Uterus (tissue), 4 donors: ENCODE measurements around the gene MAP3K14. TPM values are rescaled to one million over a fixed set of nuclear protein-coding genes. Genes with fewer than 3 reads are reported as not detected.

Experiments
- DNase-seq, 2 donors: peaks; one replicate each; pipeline ENCODE4 v3.0.0-alpha.2; 2019 to 2020
- H3K27ac ChIP-seq, 2 donors: fragments of 200-600 bp; sonication (generic); 1 replicate in 1 of 2; 2 replicates in 1 of 2; pipeline ENCODE4 v1.5.1; 2016 to 2018
- H3K27me3 ChIP-seq, 2 donors: fragments of 200-600 bp; sonication (generic); one replicate each; pipeline ENCODE4 v1.5.1; 2018 to 2019; ENCODE audit warnings: control low read depth in 1 of 2
- H3K36me3 ChIP-seq, 2 donors: fragments of 200-600 bp; sonication (generic); one replicate each; pipeline ENCODE4 v1.5.1; 2019; ENCODE audit warnings: control low read depth in 1 of 2
- H3K4me1 ChIP-seq, 2 donors: fragments of 200-600 bp; sonication (generic); one replicate each; pipeline ENCODE4 v1.5.1; 2018 to 2019; ENCODE audit warnings: control low read depth in 1 of 2
- H3K4me3 ChIP-seq, 2 donors: fragments of 200-600 bp; sonication (generic); 1 replicate in 1 of 2; 2 replicates in 1 of 2; pipeline ENCODE4 v1.5.1; 2018 to 2019; ENCODE audit warnings: mild to moderate bottlenecking in 1 of 2
- H3K9me3 ChIP-seq, 2 donors: fragments of 200-600 bp; sonication (generic); one replicate each; pipeline ENCODE4 v1.5.1; 2019; ENCODE audit warnings: control low read depth in 1 of 2
- POLR2A ChIP-seq, 2 donors: fragments of 450-650 bp; IDR thresholded peaks; one replicate each; pipeline ENCODE4 v1.6.1; 2016; ENCODE audit warnings: antibody characterized with exemption in 2 of 2, mild to moderate bottlenecking in 1 of 2, moderate library complexity in 1 of 2
- intact Hi-C: fragments of 100-400 bp; cut with DNase I; formaldehyde crosslinking; loops from one replicate; pipeline ENCODE4 v1.15.1; 2023; ENCODE audit warnings: low total_unique reads
- total RNA-seq, 4 donors: library from RNA; depleted of rRNA in 3 of 4; stranded (reverse); fragments of >200 nt in 3 of 4; gene quantifications; one replicate each; pipeline versions ENCODE4 v1.1.0 to v1.2.4, GENCODE V29; 2014 to 2023
- TF ChIP-seq, protein P1 (sequence below), 4 experiments: fragments of 200-600 bp in 2 of 4; fragments of 450-650 bp in 2 of 4; sonication (generic) in 2 of 4; IDR thresholded peaks; one replicate each; pipeline ENCODE4 v1.5.1; 2016 to 2019; ENCODE audit warnings: antibody characterized with exemption in 4 of 4, mild to moderate bottlenecking in 2 of 4, moderate library complexity in 1 of 4
- donor health status: DM: yes; HTN: yes; CAD: no.

The MAP3K14 gene
- total RNA-seq, 4 donors from 2014 or later = 1.0 to 22.1 (median 4.9) TPM

DNA sequence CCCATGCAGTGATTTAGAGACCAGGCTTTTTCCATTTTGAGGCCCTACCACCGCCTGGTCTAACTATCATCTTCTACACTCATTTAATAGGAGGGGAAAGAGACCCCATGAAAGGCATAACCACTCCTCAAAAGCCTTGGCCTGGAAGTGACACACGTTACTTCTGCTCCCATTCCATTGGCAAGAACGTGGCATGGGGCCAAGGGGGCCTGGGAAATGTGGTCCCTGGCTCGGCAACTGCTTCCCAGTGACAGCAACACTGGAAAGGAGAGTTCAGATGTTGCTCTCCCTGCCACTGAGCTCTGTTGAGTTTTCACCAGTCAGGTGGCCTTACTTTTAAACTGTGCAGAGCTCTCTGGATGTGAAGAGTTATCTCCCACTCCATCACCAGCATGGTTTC is 45.2 kb upstream of the MAP3K14 start:
- intact Hi-C loops = no loop called here
- no peaks in the 10 kb centered on the region for H3K9me3 ChIP-seq
- no peak for DNase-seq
- H3K36me3 ChIP-seq = no peaks in the 10 kb centered on the region
- no peak overlapping the region for H3K27ac ChIP-seq
- TF ChIP-seq, protein P1, sequence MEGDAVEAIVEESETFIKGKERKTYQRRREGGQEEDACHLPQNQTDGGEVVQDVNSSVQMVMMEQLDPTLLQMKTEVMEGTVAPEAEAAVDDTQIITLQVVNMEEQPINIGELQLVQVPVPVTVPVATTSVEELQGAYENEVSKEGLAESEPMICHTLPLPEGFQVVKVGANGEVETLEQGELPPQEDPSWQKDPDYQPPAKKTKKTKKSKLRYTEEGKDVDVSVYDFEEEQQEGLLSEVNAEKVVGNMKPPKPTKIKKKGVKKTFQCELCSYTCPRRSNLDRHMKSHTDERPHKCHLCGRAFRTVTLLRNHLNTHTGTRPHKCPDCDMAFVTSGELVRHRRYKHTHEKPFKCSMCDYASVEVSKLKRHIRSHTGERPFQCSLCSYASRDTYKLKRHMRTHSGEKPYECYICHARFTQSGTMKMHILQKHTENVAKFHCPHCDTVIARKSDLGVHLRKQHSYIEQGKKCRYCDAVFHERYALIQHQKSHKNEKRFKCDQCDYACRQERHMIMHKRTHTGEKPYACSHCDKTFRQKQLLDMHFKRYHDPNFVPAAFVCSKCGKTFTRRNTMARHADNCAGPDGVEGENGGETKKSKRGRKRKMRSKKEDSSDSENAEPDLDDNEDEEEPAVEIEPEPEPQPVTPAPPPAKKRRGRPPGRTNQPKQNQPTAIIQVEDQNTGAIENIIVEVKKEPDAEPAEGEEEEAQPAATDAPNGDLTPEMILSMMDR (IDR thresholded peaks at IDR 0.05) = no peak
- no peak for TF ChIP-seq POLR2A (IDR thresholded peaks at IDR 0.05)
- no peak overlapping the region for H3K4me3 ChIP-seq
- no peaks in the 10 kb centered on the region for H3K4me1 ChIP-seq
- no peaks in the 10 kb centered on the region for H3K27me3 ChIP-seq

DNA sequence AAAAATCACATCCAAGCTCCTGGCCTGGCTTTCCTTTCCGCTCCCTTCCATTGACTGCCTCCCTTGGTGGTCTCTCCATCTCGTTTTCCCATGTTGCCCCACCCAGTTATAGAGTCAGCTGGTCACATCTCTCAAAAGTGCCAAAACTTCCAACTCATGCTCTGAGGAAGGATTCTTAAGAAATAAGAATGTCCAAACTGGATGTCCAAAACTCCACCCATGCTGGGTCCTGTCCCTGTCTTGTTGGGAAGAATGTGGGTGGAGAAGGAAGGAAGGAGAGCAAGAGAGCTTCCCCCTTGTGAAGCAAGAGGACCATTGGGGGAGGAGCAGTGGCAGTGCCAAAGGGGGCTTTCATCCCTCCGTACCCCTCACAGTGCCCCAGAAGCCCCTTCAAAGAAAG is 44.6 kb upstream of the MAP3K14 start:
- Histone ChIP-seq H3K9me3 (no peaks in the 10 kb centered on the region), H3K36me3 (no peaks in the 10 kb centered on the region), H3K27me3 (no peaks in the 10 kb centered on the region), H3K27ac (no peak overlapping the region), H3K4me3 (no peak overlapping the region), H3K4me1 (no peaks in the 10 kb centered on the region)
- DNase-seq = no peak
- intact Hi-C loops = no loop called here
- TF ChIP-seq POLR2A (IDR thresholded peaks at IDR 0.05) = no peak
- TF ChIP-seq, protein P1 (IDR thresholded peaks at IDR 0.05) = no peak

DNA sequence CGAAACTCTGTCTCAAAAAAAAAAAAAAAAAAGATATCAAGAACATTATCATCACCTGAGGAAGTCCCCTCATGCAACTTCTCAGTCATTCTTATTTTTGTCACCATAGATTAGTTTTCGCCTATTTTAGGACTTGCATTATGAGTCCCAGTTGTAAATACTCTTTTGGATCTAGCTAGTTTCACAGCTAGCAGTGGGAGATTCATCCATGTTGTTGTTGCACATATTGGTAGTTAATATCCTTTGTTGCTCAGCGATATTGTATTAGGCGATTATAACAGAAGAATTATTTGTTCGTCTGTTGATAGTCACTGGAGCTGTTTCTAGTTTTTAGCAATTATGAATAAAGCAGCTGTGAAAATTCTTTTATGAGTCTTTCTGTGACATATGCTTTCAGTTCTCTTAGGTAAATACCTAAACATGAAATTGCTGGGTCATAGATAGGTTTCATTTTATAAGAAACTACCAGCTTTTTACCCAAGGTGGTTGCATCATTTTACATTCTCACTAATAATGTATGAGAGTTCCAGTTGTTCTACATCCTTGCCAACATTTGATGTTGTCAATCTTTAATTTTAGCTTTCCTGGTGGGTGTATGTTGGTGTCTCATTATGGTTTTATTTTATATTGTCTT is 40.7 kb upstream of the MAP3K14 start:
- intact Hi-C loops = no loop called here
- Histone ChIP-seq H3K4me1 (no peaks in the 10 kb centered on the region), H3K36me3 (no peaks in the 10 kb centered on the region)

DNA sequence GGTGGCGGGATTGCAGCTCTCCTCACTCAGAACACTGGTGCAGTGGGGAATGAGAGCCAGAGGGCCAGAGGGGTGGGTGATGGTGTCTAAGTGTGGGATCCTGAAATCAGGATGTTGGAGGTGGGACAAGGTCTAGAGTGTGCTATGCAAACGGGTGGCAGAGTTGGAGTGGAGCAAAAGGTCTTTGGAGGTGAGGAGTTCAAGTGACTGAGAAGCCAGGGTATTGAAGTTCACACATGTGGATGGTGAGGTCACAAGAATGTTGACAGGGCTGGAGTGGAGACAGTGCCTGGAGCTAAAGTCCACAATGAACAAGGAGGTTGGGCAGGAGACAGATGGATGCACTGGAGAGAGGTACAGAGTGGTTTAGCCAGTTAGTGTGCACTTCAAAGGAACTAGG is 38.3 kb upstream of the MAP3K14 start:
- DNase-seq = no peak
- intact Hi-C loops = no loop called here
- H3K36me3 ChIP-seq = no peaks in the 10 kb centered on the region
- H3K9me3 ChIP-seq = no peaks in the 10 kb centered on the region
- TF ChIP-seq POLR2A (IDR thresholded peaks at IDR 0.05) = no peak
- TF ChIP-seq, protein P1 (IDR thresholded peaks at IDR 0.05) = no peak
- no peaks in the 10 kb centered on the region for H3K4me1 ChIP-seq
- no peak overlapping the region for H3K4me3 ChIP-seq
- H3K27me3 ChIP-seq = no peaks in the 10 kb centered on the region
- no peak overlapping the region for H3K27ac ChIP-seq

More for the DNA sequence above, 40.7 kb upstream of the MAP3K14 start:
- Histone ChIP-seq H3K27me3 (no peaks in the 10 kb centered on the region), H3K4me3 (no peak overlapping the region), H3K9me3 (no peaks in the 10 kb centered on the region), H3K27ac (no peak overlapping the region)
- TF ChIP-seq, protein P1 (IDR thresholded peaks at IDR 0.05) = no peak
- TF ChIP-seq POLR2A (IDR thresholded peaks at IDR 0.05) = no peak
- DNase-seq = no peak

DNA sequence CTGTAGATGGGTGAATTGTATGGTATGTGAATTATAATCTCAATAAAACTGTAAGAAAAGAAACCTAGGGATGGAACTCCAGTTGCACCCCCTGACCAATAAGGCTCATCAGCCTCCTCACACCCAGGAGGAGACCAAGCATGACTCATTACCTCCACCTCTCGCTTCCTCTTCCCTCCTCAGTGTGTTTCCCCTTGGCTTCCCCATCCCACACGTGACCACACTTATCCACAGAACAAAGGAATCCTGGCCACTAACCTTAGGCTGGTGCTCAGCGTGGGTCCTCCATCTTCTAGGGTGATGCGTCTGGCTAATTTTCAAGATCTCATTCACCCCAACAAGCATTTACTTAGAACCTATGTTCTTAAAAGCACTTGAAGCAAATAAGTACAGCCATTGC is 36.2 kb upstream of the MAP3K14 start:
- no peaks in the 10 kb centered on the region for H3K9me3 ChIP-seq
- intact Hi-C loops = no loop called here
- H3K4me3 ChIP-seq = no peak overlapping the region
- H3K4me1 ChIP-seq = no peaks in the 10 kb centered on the region
- H3K27me3 ChIP-seq = no peaks in the 10 kb centered on the region
- DNase-seq = peak; percentile 1 to 2
- no peaks in the 10 kb centered on the region for H3K36me3 ChIP-seq
- TF ChIP-seq, protein P1 (IDR thresholded peaks at IDR 0.05) = no peak
- no peak for TF ChIP-seq POLR2A (IDR thresholded peaks at IDR 0.05)
- H3K27ac ChIP-seq = no peak overlapping the region
